HG03469 (cell line): Measurements from ENCODE around the gene ZBTB16.

Experiments
- ATAC-seq: cut with Tn5 transposase; IDR thresholded peaks from one replicate; pipeline ENCODE4 v1.9.1; 2021; ENCODE audit warnings: mild to moderate bottlenecking, moderate library complexity, moderate number of reproducible peaks; ENCODE audit not compliant: unreplicated experiment

The ZBTB16 gene

GRCh38 chr11:114082415-114082748 lies 22.9 kb downstream of the ZBTB16 start:
- no peak for ATAC-seq

GRCh38 chr11:114082767-114083181 lies 23.3 kb downstream of the ZBTB16 start:
- ATAC-seq = no peak

GRCh38 chr11:114083391-114084252 lies 24.1 kb downstream of the ZBTB16 start:
- ATAC-seq = no peak

- no peak for ATAC-seq
These were observed 24.9 kb downstream of the ZBTB16 start for GRCh38 chr11:114084414-114084813.

GRCh38 chr11:114085965-114086793 lies 26.7 kb downstream of the ZBTB16 start:
- ATAC-seq = no peak

- no peak for ATAC-seq
These were observed 27.5 kb downstream of the ZBTB16 start for GRCh38 chr11:114087025-114087424.

- ATAC-seq = no peak
These were observed 28.7 kb downstream of the ZBTB16 start for GRCh38 chr11:114088216-114088615.

- ATAC-seq = no peak
These were observed 29.3 kb downstream of the ZBTB16 start for GRCh38 chr11:114088836-114089235.

GRCh38 chr11:114089748-114090147 lies 30.2 kb downstream of the ZBTB16 start:
- no peak for ATAC-seq

GRCh38 chr11:114090225-114090910 lies 30.9 kb downstream of the ZBTB16 start:
- ATAC-seq = no peak

GRCh38 chr11:114090976-114091375 lies 31.5 kb downstream of the ZBTB16 start:
- ATAC-seq = no peak

- no peak for ATAC-seq
These were observed 32.2 kb downstream of the ZBTB16 start for GRCh38 chr11:114091516-114092397.

- ATAC-seq = no peak
These were observed 33.0 kb downstream of the ZBTB16 start for GRCh38 chr11:114092478-114092877.

- no peak for ATAC-seq
These were observed 33.4 kb downstream of the ZBTB16 start for GRCh38 chr11:114092953-114093352.

- ATAC-seq = no peak
These were observed 35.0 kb downstream of the ZBTB16 start for GRCh38 chr11:114094516-114094915.

GRCh38 chr11:114095899-114096298 lies 36.4 kb downstream of the ZBTB16 start:
- no peak for ATAC-seq

GRCh38 chr11:114097832-114098231 lies 38.3 kb downstream of the ZBTB16 start:
- no peak for ATAC-seq

GRCh38 chr11:114098927-114099326 lies 39.4 kb downstream of the ZBTB16 start:
- no peak for ATAC-seq

- ATAC-seq = no peak
These were observed 40.1 kb downstream of the ZBTB16 start for GRCh38 chr11:114099392-114100178.
